ENCODE results near the gene MTRF1L.

The MTRF1L gene

DNA sequence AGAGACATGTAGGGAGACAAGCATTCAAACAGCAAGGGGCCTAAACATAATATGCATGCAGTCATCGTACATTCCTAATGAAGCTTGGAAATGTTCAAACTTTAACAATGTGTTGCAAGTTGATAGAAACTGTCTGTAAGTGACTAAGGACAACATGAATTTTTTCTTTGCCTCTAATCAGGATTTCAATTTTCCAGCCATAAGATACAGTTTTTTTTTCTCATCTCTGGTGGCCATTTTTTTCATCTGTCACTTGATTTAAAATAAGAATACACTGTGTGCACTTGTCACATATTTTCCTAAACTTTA, 22.2 kb upstream of the MTRF1L start:
- no peak for TF ChIP-seq ISL1 (CRISPR knock-in tag; IDR thresholded peaks at IDR 0.05)
- TF ChIP-seq CREB5 (CRISPR knock-in tag; IDR thresholded peaks at IDR 0.05; ENCODE audit: low read depth), result no peak
- TF ChIP-seq BACH2 (CRISPR knock-in tag; IDR thresholded peaks at IDR 0.05; ENCODE audit: borderline replicate concordance), result no peak
- TF ChIP-seq GLIS3 (CRISPR knock-in tag; IDR thresholded peaks at IDR 0.05), result no peak
- TF ChIP-seq ZFP3 (CRISPR knock-in tag; IDR thresholded peaks at IDR 0.05), result no peak
- no peak for TF ChIP-seq TSHZ2 (CRISPR knock-in tag; IDR thresholded peaks at IDR 0.05)
- TF ChIP-seq CSRNP3 (CRISPR knock-in tag; IDR thresholded peaks at IDR 0.05), result no peak
- TF ChIP-seq TOX (CRISPR knock-in tag; IDR thresholded peaks at IDR 0.05; ENCODE audit: borderline replicate concordance), result no peak
- no peak for TF ChIP-seq ARNTL (CRISPR knock-in tag; IDR thresholded peaks at IDR 0.05; ENCODE audit: borderline replicate concordance, low read depth)
- no peak for TF ChIP-seq ESRRG (CRISPR knock-in tag; IDR thresholded peaks at IDR 0.05)
- TF ChIP-seq OSR1 (CRISPR knock-in tag; IDR thresholded peaks at IDR 0.05), result no peak
- no peak for TF ChIP-seq ZFP30 (CRISPR knock-in tag; IDR thresholded peaks at IDR 0.05)
- TF ChIP-seq SNAI2 (CRISPR knock-in tag; IDR thresholded peaks at IDR 0.05), result no peak
- TF ChIP-seq ZNF8 (CRISPR knock-in tag; IDR thresholded peaks at IDR 0.05), result no peak
- TF ChIP-seq RARB (CRISPR knock-in tag; IDR thresholded peaks at IDR 0.05), result no peak
- no peak for TF ChIP-seq ZC3H10 (CRISPR knock-in tag; IDR thresholded peaks at IDR 0.05)
- no peak for TF ChIP-seq TCF4 (CRISPR knock-in tag; IDR thresholded peaks at IDR 0.05; ENCODE audit: borderline replicate concordance)
- TF ChIP-seq, protein P1, sequence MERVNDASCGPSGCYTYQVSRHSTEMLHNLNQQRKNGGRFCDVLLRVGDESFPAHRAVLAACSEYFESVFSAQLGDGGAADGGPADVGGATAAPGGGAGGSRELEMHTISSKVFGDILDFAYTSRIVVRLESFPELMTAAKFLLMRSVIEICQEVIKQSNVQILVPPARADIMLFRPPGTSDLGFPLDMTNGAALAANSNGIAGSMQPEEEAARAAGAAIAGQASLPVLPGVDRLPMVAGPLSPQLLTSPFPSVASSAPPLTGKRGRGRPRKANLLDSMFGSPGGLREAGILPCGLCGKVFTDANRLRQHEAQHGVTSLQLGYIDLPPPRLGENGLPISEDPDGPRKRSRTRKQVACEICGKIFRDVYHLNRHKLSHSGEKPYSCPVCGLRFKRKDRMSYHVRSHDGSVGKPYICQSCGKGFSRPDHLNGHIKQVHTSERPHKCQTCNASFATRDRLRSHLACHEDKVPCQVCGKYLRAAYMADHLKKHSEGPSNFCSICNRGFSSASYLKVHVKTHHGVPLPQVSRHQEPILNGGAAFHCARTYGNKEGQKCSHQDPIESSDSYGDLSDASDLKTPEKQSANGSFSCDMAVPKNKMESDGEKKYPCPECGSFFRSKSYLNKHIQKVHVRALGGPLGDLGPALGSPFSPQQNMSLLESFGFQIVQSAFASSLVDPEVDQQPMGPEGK (CRISPR knock-in tag; IDR thresholded peaks at IDR 0.05; ENCODE audit: borderline replicate concordance), result no peak
- no peak; the same call in 2 of the 3 replicates for ATAC-seq

DNA sequence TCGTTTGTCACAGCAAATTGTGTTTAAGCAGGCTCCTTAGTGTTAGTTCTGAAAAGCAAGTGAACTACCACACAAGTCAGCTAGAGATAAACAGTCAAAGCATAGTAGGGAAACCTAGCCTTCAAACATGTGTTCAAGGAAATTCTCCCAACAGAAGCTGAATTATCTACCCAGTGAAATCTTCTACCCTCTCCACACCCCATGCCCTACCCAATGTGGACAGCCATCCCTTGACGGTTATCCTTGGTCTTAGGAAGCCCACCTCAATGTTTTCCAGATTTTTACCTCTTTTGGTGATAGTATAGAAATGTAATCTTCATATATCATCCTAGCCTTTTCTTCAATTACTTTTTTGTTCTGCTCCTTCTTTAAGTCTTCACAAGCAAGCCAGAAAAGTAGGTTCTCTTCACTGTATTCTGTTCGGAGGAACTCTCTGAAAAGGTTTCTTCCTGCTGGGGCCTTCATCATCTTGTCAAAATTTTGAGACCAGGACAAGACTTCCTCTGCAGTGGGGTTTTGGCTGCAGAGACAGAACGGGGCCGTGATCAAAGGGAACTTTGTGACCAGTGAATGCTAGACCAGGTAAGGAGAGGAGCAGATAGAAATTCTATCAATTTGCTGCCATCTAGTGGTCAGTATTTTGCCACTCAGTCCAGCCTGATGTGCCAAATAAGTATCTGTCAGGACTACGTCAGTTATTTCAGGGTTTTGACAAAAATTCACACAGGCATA, 21.6 kb upstream of the MTRF1L start:
- no peak for TF ChIP-seq TSHZ2 (CRISPR knock-in tag; IDR thresholded peaks at IDR 0.05)
- no peak for TF ChIP-seq ZFP3 (CRISPR knock-in tag; IDR thresholded peaks at IDR 0.05)
- no peak for TF ChIP-seq GLIS3 (CRISPR knock-in tag; IDR thresholded peaks at IDR 0.05)
- TF ChIP-seq TOX (CRISPR knock-in tag; IDR thresholded peaks at IDR 0.05; ENCODE audit: borderline replicate concordance), result no peak
- no peak for TF ChIP-seq OSR1 (CRISPR knock-in tag; IDR thresholded peaks at IDR 0.05)
- TF ChIP-seq, protein P1 (CRISPR knock-in tag; IDR thresholded peaks at IDR 0.05; ENCODE audit: borderline replicate concordance), result no peak
- TF ChIP-seq CREB5 (CRISPR knock-in tag; IDR thresholded peaks at IDR 0.05; ENCODE audit: low read depth), result no peak
- TF ChIP-seq ARNTL (CRISPR knock-in tag; IDR thresholded peaks at IDR 0.05; ENCODE audit: borderline replicate concordance, low read depth), result no peak
- TF ChIP-seq CSDC2 (CRISPR knock-in tag; IDR thresholded peaks at IDR 0.05), result no peak
- TF ChIP-seq ISL1 (CRISPR knock-in tag; IDR thresholded peaks at IDR 0.05), result no peak
- TF ChIP-seq BACH2 (CRISPR knock-in tag; IDR thresholded peaks at IDR 0.05; ENCODE audit: borderline replicate concordance), result no peak
- TF ChIP-seq ZFP30 (CRISPR knock-in tag; IDR thresholded peaks at IDR 0.05), result no peak
- no peak for TF ChIP-seq SNAI2 (CRISPR knock-in tag; IDR thresholded peaks at IDR 0.05)
- TF ChIP-seq RARB (CRISPR knock-in tag; IDR thresholded peaks at IDR 0.05), result no peak
- no peak for TF ChIP-seq POU6F1 (CRISPR knock-in tag; IDR thresholded peaks at IDR 0.05; ENCODE audit: borderline replicate concordance, low read depth)
- TF ChIP-seq PPARA (CRISPR knock-in tag; IDR thresholded peaks at IDR 0.05; ENCODE audit: borderline replicate concordance), result no peak
- TF ChIP-seq ZNF565 (CRISPR knock-in tag; conservative IDR thresholded peaks at IDR 0.05; ENCODE audit: low read depth), result no peak
- no peak for TF ChIP-seq ZC3H10 (CRISPR knock-in tag; IDR thresholded peaks at IDR 0.05)
- no peak for TF ChIP-seq TCF4 (CRISPR knock-in tag; IDR thresholded peaks at IDR 0.05; ENCODE audit: borderline replicate concordance)
- TF ChIP-seq ZNF8 (CRISPR knock-in tag; IDR thresholded peaks at IDR 0.05), result no peak
- peak; percentile 100 for ATAC-seq
